Measurements from ENCODE around the gene PTPRCAP. TPM values are rescaled to one million over a fixed set of nuclear protein-coding genes. Genes with fewer than 3 reads are reported as not detected.

PTPRCAP gene
- total and polyA plus RNA-seq, 10 of the 15 experiments (the other 5 are each of a cell fraction or from before 2014, with no cell fraction given), result 4.7 to 266 (median 125) TPM

DNA sequence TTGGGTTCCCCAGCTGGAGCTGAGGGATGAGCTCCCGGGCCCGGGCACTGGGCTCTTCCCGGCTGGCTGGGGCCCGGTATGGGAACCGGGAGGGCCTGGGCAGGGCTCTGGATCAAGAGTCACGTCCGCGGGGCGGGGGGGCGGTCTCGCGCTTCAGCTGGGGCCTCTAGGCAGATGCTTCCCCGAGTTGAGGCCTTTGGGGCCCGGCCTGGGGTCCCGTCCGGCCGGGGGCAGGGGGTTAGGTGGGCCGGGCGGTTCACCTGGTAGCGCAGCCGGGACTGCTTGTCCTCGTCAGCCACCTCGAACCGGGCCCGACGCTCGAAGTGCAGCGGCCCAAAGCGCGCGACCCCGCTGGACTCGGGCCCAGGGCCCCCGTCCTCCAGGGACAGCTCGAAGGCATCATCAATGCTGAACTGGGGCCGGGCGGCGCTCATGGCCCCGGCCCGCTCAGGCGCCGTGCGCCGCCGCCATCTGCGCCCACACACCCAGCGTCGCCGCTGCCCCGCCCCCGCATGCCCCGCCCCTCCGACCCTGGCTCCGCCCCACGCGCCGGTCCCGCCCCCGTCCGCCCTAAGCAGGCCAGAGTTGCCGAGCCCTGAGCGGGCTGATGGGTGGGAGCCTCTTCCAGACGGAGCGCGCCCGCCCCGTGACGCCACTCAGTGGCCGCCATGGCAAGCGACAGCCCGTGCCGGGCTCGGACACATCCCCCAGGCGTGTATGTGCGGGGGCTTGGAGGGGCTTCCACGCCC, 31.5 kb upstream of the PTPRCAP start, which contains the start of gene TMEM134:
Gene TMEM134, minus strand, starts transcription at position 493 of the 749 bp plus-strand sequence. Its CDS starts 59 bp downstream, at position 434.
- Histone ChIP-seq H3K27ac (ENCODE audit: control insufficient read depth, insufficient read depth) (peak within 1 kb of the TSS; percentile 78), H2AFZ (ENCODE audit: control insufficient read depth, low read depth, low read length) (peak within 1 kb of the TSS; percentile 90), H3K9ac (ENCODE audit: control insufficient read depth, insufficient read depth, low read length) (peak within 1 kb of the TSS; percentile 85), H3K9me3 (replicated peaks; ENCODE audit: control insufficient read depth, insufficient read depth, low read length) (no peaks in the 10 kb centered on the region), H3K4me2 (ENCODE audit: control insufficient read depth, insufficient read depth) (peak within 1 kb of the TSS; percentile 98), H3K4me3 (peak within 1 kb of the TSS; percentile 86), H3K79me2 (ENCODE audit: control insufficient read depth, insufficient read depth, low read length) (peaks cover 14% of the 10 kb centered on the region), H4K20me1 (ENCODE audit: control insufficient read depth, insufficient read depth) (no peaks in the 10 kb centered on the region), H3K27me3 (replicated peaks in 1 of 2; ENCODE audit: control insufficient read depth in 2 of 2, insufficient read depth in 2 of 2, low read length in 1 of 2) (no peaks in the 10 kb centered on the region), H3K4me1 (ENCODE audit: control insufficient read depth, insufficient read depth, low read length) (peaks cover 35% of the 10 kb centered on the region), H3K36me3 (ENCODE audit: control insufficient read depth in 2 of 2, insufficient read depth in 2 of 2, low read length in 1 of 2) (no peaks in the 10 kb centered on the region)
- ChIA-PET SMC1A (ENCODE audit: uncharacterized antibody, unreplicated experiment) (interaction anchor here (0.5 to 5.2 kb wide), 13 partner anchors 9 to 146 kb away, joined by 3 to 46 read pairs (median 5); partner anchors contain the start of genes AIP, PITPNM1, PPP1CA and RAD9A), RAD21 (ENCODE audit: unreplicated experiment) (interaction anchor here (0.6 to 5.5 kb wide), 18 partner anchors 11 to 123 kb away, joined by 3 to 72 read pairs (median 4); partner anchors contain the start of genes AIP, CDK2AP2, PITPNM1 and POLD4), POLR2A (interaction anchor here (1.0 to 8.1 kb wide), 19 partner anchors 10 to 132 kb away, joined by 3 to 78 read pairs (median 6); partner anchors contain the start of genes AIP, PITPNM1, PPP1CA and PTPRCAP), CTCF (interaction anchor here (0.7 to 5.1 kb wide), 18 partner anchors 10 to 180 kb away, joined by 3 to 36 read pairs (median 4); partner anchors contain the start of genes AIP and PPP1CA)
- in situ Hi-C loops (cut with MboI), result no loop called here
- no TSS peak for BruUV-seq (replicated peaks)
- intact Hi-C loops (cut with micrococcal nuclease; ENCODE audit: unreplicated experiment), result loop anchor here (2.0 kb wide), 2 partner anchors 32 to 68 kb away; partner anchors contain the start of genes PPP1CA and PTPRCAP
- FAIRE-seq (peak; percentile 78), DNase-seq (ENCODE audit: low read depth, low spot score) (peak; percentile 57), ATAC-seq (peak; percentile 83)
- WGBS (ENCODE audit: insufficient coverage, insufficient replicate concordance, low lambda C conversion rate, missing lambda C conversion rate), result 1% methylated on average over 38 of the region's 76 CpGs
- TF ChIP-seq, protein P1, sequence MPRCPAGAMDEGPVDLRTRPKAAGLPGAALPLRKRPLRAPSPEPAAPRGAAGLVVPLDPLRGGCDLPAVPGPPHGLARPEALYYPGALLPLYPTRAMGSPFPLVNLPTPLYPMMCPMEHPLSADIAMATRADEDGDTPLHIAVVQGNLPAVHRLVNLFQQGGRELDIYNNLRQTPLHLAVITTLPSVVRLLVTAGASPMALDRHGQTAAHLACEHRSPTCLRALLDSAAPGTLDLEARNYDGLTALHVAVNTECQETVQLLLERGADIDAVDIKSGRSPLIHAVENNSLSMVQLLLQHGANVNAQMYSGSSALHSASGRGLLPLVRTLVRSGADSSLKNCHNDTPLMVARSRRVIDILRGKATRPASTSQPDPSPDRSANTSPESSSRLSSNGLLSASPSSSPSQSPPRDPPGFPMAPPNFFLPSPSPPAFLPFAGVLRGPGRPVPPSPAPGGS (IDR thresholded peaks at IDR 0.05; ENCODE audit: borderline replicate concordance, insufficient read depth, low read depth, low read length, poor library complexity, severe bottlenecking), result peak; percentile 41
- TF ChIP-seq NR2C1 (IDR thresholded peaks at IDR 0.05) (no peak), CBX5 (IDR thresholded peaks at IDR 0.05; ENCODE audit: low read depth) (no peak), ZBED1 (IDR thresholded peaks at IDR 0.05; ENCODE audit: borderline replicate concordance) (0 out of 2 replicates have a peak, but pooled peaks have one; percentile 51), EED (IDR thresholded peaks at IDR 0.05; ENCODE audit: low read depth) (0 out of 2 replicates have a peak, but pooled peaks have one; percentile 12), SRF (IDR thresholded peaks at IDR 0.05; ENCODE audit: low read depth in 2 of 2, low read length in 2 of 2) (peak; percentile 89 to 98), BHLHE40 (IDR thresholded peaks at IDR 0.05; ENCODE audit: borderline replicate concordance in 1 of 2, low read depth in 2 of 2, low read length in 1 of 2) (peak; percentile 87 to 95), NR2C2 (IDR thresholded peaks at IDR 0.05; ENCODE audit: borderline replicate concordance, control insufficient read depth, insufficient read length, low read depth) (no peak), RAD21 (IDR thresholded peaks at IDR 0.05; ENCODE audit: insufficient read depth, low read depth, low read length) (peak; percentile 65), LARP7 (IDR thresholded peaks at IDR 0.05) (peak; percentile 43), EGR1 (IDR thresholded peaks at IDR 0.05; ENCODE audit: borderline replicate concordance in 1 of 2, low read depth in 2 of 2, low read length in 2 of 2) (peak; percentile 12 to 97), POLR2A (IDR thresholded peaks at IDR 0.05; ENCODE audit: low read depth, low read length) (peak; percentile 88), RCOR1 (conservative IDR thresholded peaks at IDR 0.05; ENCODE audit: low read depth, low read length) (no peak)
- TF ChIP-seq, protein P2, sequence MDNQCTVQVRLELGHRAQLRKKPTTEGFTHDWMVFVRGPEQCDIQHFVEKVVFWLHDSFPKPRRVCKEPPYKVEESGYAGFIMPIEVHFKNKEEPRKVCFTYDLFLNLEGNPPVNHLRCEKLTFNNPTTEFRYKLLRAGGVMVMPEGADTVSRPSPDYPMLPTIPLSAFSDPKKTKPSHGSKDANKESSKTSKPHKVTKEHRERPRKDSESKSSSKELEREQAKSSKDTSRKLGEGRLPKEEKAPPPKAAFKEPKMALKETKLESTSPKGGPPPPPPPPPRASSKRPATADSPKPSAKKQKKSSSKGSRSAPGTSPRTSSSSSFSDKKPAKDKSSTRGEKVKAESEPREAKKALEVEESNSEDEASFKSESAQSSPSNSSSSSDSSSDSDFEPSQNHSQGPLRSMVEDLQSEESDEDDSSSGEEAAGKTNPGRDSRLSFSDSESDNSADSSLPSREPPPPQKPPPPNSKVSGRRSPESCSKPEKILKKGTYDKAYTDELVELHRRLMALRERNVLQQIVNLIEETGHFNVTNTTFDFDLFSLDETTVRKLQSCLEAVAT (IDR thresholded peaks at IDR 0.05), result peak; percentile 100
- TF ChIP-seq, protein P3, sequence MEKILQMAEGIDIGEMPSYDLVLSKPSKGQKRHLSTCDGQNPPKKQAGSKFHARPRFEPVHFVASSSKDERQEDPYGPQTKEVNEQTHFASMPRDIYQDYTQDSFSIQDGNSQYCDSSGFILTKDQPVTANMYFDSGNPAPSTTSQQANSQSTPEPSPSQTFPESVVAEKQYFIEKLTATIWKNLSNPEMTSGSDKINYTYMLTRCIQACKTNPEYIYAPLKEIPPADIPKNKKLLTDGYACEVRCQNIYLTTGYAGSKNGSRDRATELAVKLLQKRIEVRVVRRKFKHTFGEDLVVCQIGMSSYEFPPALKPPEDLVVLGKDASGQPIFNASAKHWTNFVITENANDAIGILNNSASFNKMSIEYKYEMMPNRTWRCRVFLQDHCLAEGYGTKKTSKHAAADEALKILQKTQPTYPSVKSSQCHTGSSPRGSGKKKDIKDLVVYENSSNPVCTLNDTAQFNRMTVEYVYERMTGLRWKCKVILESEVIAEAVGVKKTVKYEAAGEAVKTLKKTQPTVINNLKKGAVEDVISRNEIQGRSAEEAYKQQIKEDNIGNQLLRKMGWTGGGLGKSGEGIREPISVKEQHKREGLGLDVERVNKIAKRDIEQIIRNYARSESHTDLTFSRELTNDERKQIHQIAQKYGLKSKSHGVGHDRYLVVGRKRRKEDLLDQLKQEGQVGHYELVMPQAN (conservative IDR thresholded peaks at IDR 0.05), result peak; percentile 78
- TF ChIP-seq, protein P4, sequence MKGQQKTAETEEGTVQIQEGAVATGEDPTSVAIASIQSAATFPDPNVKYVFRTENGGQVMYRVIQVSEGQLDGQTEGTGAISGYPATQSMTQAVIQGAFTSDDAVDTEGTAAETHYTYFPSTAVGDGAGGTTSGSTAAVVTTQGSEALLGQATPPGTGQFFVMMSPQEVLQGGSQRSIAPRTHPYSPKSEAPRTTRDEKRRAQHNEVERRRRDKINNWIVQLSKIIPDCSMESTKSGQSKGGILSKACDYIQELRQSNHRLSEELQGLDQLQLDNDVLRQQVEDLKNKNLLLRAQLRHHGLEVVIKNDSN (IDR thresholded peaks at IDR 0.05; ENCODE audit: borderline replicate concordance, extremely low read length, insufficient read depth, low read depth, low read length), result peak; percentile 23

All from GM12878 (cell line).